ENCODE data around the gene KHNYN. TPM values are rescaled to one million over a fixed set of nuclear protein-coding genes. Genes with fewer than 3 reads are reported as not detected.

Gene KHNYN
- total and polyA plus RNA-seq, 10 donors, result 10.9 to 90.6 (median 70.5) TPM

DNA sequence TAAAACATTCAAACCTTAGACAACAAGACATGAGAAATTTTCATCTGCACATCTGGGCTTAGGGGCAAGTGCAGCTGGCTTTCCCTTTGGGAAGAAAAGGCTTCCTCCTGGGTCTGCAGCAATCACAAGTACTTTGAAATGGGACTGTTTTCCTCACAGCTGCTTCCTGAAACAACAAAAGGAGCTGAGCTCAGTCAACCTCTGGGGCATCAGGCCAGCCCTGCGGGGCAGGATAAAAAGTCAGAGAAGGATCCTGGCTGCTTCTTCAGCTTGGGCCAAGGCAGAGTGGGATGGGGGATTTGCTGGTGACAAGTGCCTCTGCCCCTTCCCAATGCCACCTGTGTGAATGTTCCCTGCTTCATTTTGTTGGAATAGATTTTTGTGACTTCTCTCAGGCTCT is 29.0 kb downstream of the KHNYN start:
- Histone ChIP-seq H3K36me3 (no peaks in the 10 kb centered on the region), H3K27ac (peak overlapping the region in 1 of 8 donors; percentile 7), H3K4me1 (peaks cover 0 to 3% (median 0%) of the 10 kb centered on the region in 6 donors), H3K4me3 (no peak overlapping the region), H3K9me3 (peaks cover 0 to 2% (median 0%) of the 10 kb centered on the region in 8 donors), H3K27me3 (replicated peaks in 1 of 7) (no peaks in the 10 kb centered on the region)
- 69 to 100% (median 80%) methylated on average over 1 of the region's 1 CpG for WGBS, 5 donors
- intact Hi-C loops (cut with DNase I; ENCODE audit: low total_unique reads), result no loop called here
- no peak for DNase-seq
- TF ChIP-seq POLR2AphosphoS5 (IDR thresholded peaks at IDR 0.05) (peak in 2 of 3 donors; percentile 52 to 76), POLR2A (IDR thresholded peaks at IDR 0.05) (no peak)

DNA sequence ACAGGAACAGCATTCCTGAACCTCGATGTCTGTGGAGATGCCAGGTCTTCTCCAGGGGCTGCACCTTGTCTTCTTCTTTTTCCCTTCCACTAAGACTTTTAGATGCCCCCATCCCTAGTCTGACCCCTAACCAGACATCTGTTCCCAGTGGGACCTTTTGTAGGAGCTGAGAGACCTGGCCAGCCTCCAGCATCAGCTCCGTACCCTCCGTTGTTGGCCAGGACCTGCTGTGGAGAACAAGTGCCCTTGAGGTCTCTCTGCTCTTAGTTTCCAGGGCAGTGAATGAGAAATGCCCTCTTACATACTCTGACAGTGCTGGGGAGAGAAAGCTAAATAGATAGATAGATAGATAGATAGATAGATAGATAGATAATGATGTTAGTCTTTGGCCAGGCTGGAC is 29.6 kb downstream of the KHNYN start:
- H3K27ac ChIP-seq, result peak overlapping the region in 1 of 8 donors; percentile 7
- no peak for TF ChIP-seq POLR2AphosphoS5 (IDR thresholded peaks at IDR 0.05)
- no peak for DNase-seq
- 72 to 85% (median 78%) methylated on average over 3 of the region's 3 CpGs for WGBS, 5 donors
- no peaks in the 10 kb centered on the region for H3K27me3 ChIP-seq (replicated peaks in 1 of 7)
- no peaks in the 10 kb centered on the region for H3K9me3 ChIP-seq
- intact Hi-C loops (cut with DNase I; ENCODE audit: low total_unique reads), result no loop called here
- peaks cover 0 to 8% (median 0%) of the 10 kb centered on the region in 6 donors for H3K4me1 ChIP-seq
- H3K36me3 ChIP-seq, result no peaks in the 10 kb centered on the region
- no peak overlapping the region for H3K4me3 ChIP-seq

DNA sequence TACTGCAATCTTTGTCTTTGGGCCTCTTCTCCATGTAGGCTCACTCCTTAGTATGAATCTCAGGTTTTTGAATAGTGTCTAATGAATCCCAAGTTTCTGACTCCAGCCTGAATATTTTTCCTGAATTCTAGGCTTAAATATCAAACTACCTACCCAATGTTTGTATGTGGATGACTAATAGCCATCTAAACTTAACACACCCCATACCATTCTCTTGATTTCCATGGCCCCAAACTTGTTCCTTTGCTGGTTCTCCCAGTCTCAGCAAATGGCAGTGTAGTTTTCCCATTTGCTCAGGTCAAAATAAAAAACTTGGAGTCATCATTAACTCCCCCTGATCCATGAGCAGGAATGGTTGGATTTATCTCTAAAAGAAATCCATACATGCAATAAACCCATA is 31.6 kb downstream of the KHNYN start:
- intact Hi-C loops (cut with DNase I; ENCODE audit: low total_unique reads), result no loop called here
- no peak for TF ChIP-seq POLR2A (IDR thresholded peaks at IDR 0.05)
- TF ChIP-seq, protein P1, sequence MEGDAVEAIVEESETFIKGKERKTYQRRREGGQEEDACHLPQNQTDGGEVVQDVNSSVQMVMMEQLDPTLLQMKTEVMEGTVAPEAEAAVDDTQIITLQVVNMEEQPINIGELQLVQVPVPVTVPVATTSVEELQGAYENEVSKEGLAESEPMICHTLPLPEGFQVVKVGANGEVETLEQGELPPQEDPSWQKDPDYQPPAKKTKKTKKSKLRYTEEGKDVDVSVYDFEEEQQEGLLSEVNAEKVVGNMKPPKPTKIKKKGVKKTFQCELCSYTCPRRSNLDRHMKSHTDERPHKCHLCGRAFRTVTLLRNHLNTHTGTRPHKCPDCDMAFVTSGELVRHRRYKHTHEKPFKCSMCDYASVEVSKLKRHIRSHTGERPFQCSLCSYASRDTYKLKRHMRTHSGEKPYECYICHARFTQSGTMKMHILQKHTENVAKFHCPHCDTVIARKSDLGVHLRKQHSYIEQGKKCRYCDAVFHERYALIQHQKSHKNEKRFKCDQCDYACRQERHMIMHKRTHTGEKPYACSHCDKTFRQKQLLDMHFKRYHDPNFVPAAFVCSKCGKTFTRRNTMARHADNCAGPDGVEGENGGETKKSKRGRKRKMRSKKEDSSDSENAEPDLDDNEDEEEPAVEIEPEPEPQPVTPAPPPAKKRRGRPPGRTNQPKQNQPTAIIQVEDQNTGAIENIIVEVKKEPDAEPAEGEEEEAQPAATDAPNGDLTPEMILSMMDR (IDR thresholded peaks at IDR 0.05 in 8 of 11, conservative IDR thresholded peaks at IDR 0.05 in 3 of 11), result no peak
- peaks cover 0 to 14% (median 0%) of the 10 kb centered on the region in 6 donors for H3K4me1 ChIP-seq
- H3K27ac ChIP-seq, result no peak overlapping the region
- no peaks in the 10 kb centered on the region for H3K27me3 ChIP-seq (replicated peaks in 1 of 7)
- no peaks in the 10 kb centered on the region for H3K36me3 ChIP-seq
- H3K4me3 ChIP-seq, result no peak overlapping the region
- no peak for DNase-seq
- H3K9me3 ChIP-seq, result no peaks in the 10 kb centered on the region

DNA sequence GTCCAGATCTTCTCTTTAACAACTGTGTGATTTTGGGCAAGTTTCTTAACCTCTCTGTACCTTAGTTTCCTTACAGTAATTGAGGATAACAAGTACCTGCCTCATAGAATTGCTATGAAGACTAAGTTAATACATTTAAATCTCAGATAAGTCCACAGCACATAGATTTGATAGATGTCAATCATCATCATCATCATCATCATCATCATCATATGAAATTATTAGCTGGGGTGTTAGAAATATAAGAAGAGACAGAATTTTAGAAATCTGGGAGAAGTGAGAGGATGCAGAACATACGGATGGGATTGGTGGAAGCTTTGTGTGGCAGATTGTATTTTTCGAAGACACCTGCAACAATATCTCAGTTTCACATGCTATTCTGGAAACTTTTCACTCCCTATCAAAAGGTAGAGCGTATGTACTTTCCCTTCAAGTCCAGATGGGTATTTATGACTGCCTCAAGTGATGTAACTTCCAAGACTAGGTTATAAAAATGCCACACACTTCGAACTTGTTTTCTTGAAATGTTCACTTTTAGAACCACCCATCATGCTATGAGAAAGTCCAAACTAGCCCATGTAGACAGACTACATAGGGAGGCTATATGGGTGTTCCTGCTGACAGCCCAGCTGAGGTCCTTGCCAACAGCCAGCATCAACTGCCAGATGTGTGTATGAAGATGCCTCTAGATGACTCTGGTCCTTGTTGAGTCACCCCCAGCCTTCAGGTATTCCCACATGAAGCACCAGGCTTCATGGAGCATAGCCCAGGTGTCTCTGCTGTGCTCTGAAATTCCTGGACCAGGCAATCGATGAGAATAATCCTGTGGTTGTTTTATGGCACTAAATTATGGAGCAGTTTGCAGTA is 33.5 kb downstream of the KHNYN start:
- H3K27ac ChIP-seq, result no peak overlapping the region
- peaks cover 0 to 14% (median 0%) of the 10 kb centered on the region in 6 donors for H3K4me1 ChIP-seq
- H3K36me3 ChIP-seq, result no peaks in the 10 kb centered on the region
- no peak for TF ChIP-seq POLR2AphosphoS5 (IDR thresholded peaks at IDR 0.05)
- TF ChIP-seq POLR2A (IDR thresholded peaks at IDR 0.05), result no peak
- TF ChIP-seq, protein P1 (IDR thresholded peaks at IDR 0.05 in 8 of 11, conservative IDR thresholded peaks at IDR 0.05 in 3 of 11), result no peak
- no peak for DNase-seq
- intact Hi-C loops (cut with DNase I; ENCODE audit: low total_unique reads), result no loop called here
- no peaks in the 10 kb centered on the region for H3K9me3 ChIP-seq
- 49 to 88% (median 61%) methylated on average over 3 to 5 of the region's 5 CpGs for WGBS, 5 donors
- H3K27me3 ChIP-seq (replicated peaks in 1 of 7), result no peaks in the 10 kb centered on the region
- H3K4me3 ChIP-seq, result no peak overlapping the region

All from spleen (tissue), 11 donors.